ENCODE measurements around the gene AFF2. TPM values are rescaled to one million over a fixed set of nuclear protein-coding genes. Genes with fewer than 3 reads are reported as not detected.

AFF2 gene
- polyA plus RNA-seq, 1 experiment = 0.04 TPM

- ChIA-PET CTCF (no interaction called here), POLR2A (no interaction called here)
- TF ChIP-seq, protein P1, sequence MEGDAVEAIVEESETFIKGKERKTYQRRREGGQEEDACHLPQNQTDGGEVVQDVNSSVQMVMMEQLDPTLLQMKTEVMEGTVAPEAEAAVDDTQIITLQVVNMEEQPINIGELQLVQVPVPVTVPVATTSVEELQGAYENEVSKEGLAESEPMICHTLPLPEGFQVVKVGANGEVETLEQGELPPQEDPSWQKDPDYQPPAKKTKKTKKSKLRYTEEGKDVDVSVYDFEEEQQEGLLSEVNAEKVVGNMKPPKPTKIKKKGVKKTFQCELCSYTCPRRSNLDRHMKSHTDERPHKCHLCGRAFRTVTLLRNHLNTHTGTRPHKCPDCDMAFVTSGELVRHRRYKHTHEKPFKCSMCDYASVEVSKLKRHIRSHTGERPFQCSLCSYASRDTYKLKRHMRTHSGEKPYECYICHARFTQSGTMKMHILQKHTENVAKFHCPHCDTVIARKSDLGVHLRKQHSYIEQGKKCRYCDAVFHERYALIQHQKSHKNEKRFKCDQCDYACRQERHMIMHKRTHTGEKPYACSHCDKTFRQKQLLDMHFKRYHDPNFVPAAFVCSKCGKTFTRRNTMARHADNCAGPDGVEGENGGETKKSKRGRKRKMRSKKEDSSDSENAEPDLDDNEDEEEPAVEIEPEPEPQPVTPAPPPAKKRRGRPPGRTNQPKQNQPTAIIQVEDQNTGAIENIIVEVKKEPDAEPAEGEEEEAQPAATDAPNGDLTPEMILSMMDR (IDR thresholded peaks at IDR 0.05; ENCODE audit: low read depth, low read length) = no peak
Measured at GRCh38 chrX:148956352-148956751, 455.9 kb downstream of the AFF2 start.

GRCh38 chrX:148958901-148959300, 458.5 kb downstream of the AFF2 start:
- POLR2A ChIA-PET = no interaction called here
- Histone ChIP-seq H3K4me3 (ENCODE audit: low read depth, low read length) (no peak overlapping the region), H3K27me3 (ENCODE audit: control insufficient read depth, insufficient read depth, low read length) (no peaks in the 10 kb centered on the region), H3K27ac (ENCODE audit: low read depth, low read length) (no peak overlapping the region), H3K9me3 (ENCODE audit: control insufficient read depth, insufficient read depth, low read length) (no peaks in the 10 kb centered on the region)
- no peak for DNase-seq (ENCODE audit: low read depth, low spot score)
- TF ChIP-seq, protein P1 (IDR thresholded peaks at IDR 0.05; ENCODE audit: low read depth, low read length) = no peak
- CTCF ChIA-PET = no interaction called here

More at GRCh38 chrX:148956352-148956751, 455.9 kb downstream of the AFF2 start:
- Histone ChIP-seq H3K4me3 (ENCODE audit: low read depth, low read length) (no peak overlapping the region), H3K9me3 (ENCODE audit: control insufficient read depth, insufficient read depth, low read length) (no peaks in the 10 kb centered on the region), H3K27ac (ENCODE audit: low read depth, low read length) (no peak overlapping the region), H3K27me3 (ENCODE audit: control insufficient read depth, insufficient read depth, low read length) (no peaks in the 10 kb centered on the region)
- DNase-seq (ENCODE audit: low read depth, low spot score) = no peak

- no peaks in the 10 kb centered on the region for H3K9me3 ChIP-seq (ENCODE audit: control insufficient read depth, insufficient read depth, low read length)
- no peaks in the 10 kb centered on the region for H3K27me3 ChIP-seq (ENCODE audit: control insufficient read depth, insufficient read depth, low read length)
- H3K4me3 ChIP-seq (ENCODE audit: low read depth, low read length) = no peak overlapping the region
- TF ChIP-seq, protein P1 (IDR thresholded peaks at IDR 0.05; ENCODE audit: low read depth, low read length) = no peak
- CTCF ChIA-PET = no interaction called here
- no peak for DNase-seq (ENCODE audit: low read depth, low spot score)
- H3K27ac ChIP-seq (ENCODE audit: low read depth, low read length) = no peak overlapping the region
- POLR2A ChIA-PET = no interaction called here
Measured at GRCh38 chrX:148960060-148960459, 459.6 kb downstream of the AFF2 start.

GRCh38 chrX:148961985-148962384, 461.6 kb downstream of the AFF2 start:
- DNase-seq (ENCODE audit: low read depth, low spot score) = no peak
- Histone ChIP-seq H3K27ac (ENCODE audit: low read depth, low read length) (no peak overlapping the region), H3K4me3 (ENCODE audit: low read depth, low read length) (no peak overlapping the region), H3K9me3 (ENCODE audit: control insufficient read depth, insufficient read depth, low read length) (no peaks in the 10 kb centered on the region), H3K27me3 (ENCODE audit: control insufficient read depth, insufficient read depth, low read length) (no peaks in the 10 kb centered on the region)
- POLR2A ChIA-PET = no interaction called here
- CTCF ChIA-PET = no interaction called here
- TF ChIP-seq, protein P1 (IDR thresholded peaks at IDR 0.05; ENCODE audit: low read depth, low read length) = no peak

GRCh38 chrX:148976571-148977400, 476.4 kb downstream of the AFF2 start:
- TF ChIP-seq, protein P1 (IDR thresholded peaks at IDR 0.05; ENCODE audit: low read depth, low read length) = no peak
- ChIA-PET CTCF (no interaction called here), POLR2A (no interaction called here)
- Histone ChIP-seq H3K27ac (ENCODE audit: low read depth, low read length) (no peak overlapping the region), H3K4me3 (ENCODE audit: low read depth, low read length) (no peak overlapping the region), H3K27me3 (ENCODE audit: control insufficient read depth, insufficient read depth, low read length) (no peaks in the 10 kb centered on the region), H3K9me3 (ENCODE audit: control insufficient read depth, insufficient read depth, low read length) (no peaks in the 10 kb centered on the region)
- DNase-seq (ENCODE audit: low read depth, low spot score) = no peak
